Gastrocnemius medialis (tissue), 4 donors: Measurements from ENCODE around the gene ASAP3.

ENCODE experiments used
- POLR2A ChIP-seq, 2 donors: fragments of 450-650 bp; IDR thresholded peaks; one replicate each; pipeline ENCODE4 v1.6.1; 2017; ENCODE audit warnings: antibody characterized with exemption in 2 of 2, mild to moderate bottlenecking in 2 of 2, moderate library complexity in 2 of 2
- TF ChIP-seq, protein P1 (sequence below), 5 experiments: fragments of 450-650 bp in 3 of 5; fragments of 200-600 bp in 2 of 5; sonication (generic) in 2 of 5; IDR thresholded peaks in 4 of 5; conservative IDR thresholded peaks in 1 of 5; 1 replicate in 4 of 5; 2 replicates in 1 of 5; pipeline ENCODE4 v1.5.1; 2016 to 2019; ENCODE audit warnings: antibody characterized with exemption in 5 of 5, mild to moderate bottlenecking in 3 of 5, moderate library complexity in 3 of 5

DNA sequence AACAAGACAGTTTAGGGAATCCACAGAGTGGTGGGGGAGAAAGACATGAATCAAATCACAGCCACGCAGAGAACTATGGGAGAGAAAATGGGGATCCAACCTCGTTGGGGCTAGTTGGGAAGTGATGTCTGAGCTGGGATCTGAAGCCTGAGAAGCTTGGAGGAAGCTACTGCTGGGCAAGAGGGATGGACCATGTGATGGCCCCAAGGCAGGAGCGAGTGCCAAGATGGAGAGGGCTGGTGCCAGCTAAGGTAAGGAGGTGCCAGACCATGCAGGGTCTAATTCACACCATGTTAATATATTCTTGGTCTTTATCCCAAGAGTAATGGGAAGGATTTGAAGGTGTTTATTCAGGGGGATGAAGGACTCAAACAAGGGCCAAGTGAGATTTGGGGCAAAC, 41.2 kb downstream of the ASAP3 start:
- no peak for TF ChIP-seq POLR2A (IDR thresholded peaks at IDR 0.05)
- TF ChIP-seq, protein P1, sequence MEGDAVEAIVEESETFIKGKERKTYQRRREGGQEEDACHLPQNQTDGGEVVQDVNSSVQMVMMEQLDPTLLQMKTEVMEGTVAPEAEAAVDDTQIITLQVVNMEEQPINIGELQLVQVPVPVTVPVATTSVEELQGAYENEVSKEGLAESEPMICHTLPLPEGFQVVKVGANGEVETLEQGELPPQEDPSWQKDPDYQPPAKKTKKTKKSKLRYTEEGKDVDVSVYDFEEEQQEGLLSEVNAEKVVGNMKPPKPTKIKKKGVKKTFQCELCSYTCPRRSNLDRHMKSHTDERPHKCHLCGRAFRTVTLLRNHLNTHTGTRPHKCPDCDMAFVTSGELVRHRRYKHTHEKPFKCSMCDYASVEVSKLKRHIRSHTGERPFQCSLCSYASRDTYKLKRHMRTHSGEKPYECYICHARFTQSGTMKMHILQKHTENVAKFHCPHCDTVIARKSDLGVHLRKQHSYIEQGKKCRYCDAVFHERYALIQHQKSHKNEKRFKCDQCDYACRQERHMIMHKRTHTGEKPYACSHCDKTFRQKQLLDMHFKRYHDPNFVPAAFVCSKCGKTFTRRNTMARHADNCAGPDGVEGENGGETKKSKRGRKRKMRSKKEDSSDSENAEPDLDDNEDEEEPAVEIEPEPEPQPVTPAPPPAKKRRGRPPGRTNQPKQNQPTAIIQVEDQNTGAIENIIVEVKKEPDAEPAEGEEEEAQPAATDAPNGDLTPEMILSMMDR (IDR thresholded peaks at IDR 0.05 in 4 of 5, conservative IDR thresholded peaks at IDR 0.05 in 1 of 5): no peak
